K562 (cell line): ENCODE data around the gene ZBED4.

Experiments
- CBX8 ChIP-seq: fragments of 200-600 bp; sonication (generic); IDR thresholded peaks from 2 replicates; pipeline ENCODE4 v1.6.1; 2012; ENCODE audit warnings: borderline replicate concordance, mixed run types, low read depth, mild to moderate bottlenecking, moderate library complexity, mixed read lengths, low read length, control low read depth, inconsistent platforms; ENCODE audit not compliant: poor library complexity, severe bottlenecking; ENCODE audit errors: extremely low read depth
- JUND ChIP-seq, 2 experiments: IDR thresholded peaks; 2 replicates in 1 of 2; 3 replicates in 1 of 2; pipeline ENCODE4 v1.6.1; 2011; ENCODE audit warnings: borderline replicate concordance in 2 of 2, low read depth in 2 of 2, low read length in 2 of 2, improper control_type of control experiment in 1 of 2, missing biosample characterization in 1 of 2, missing genetic modification characterization in 1 of 2, missing genetic modification reagents in 1 of 2
- NR2C2 ChIP-seq, 2 experiments: fragments of 200-800 bp in 1 of 2; sonication (Bioruptor generic) in 1 of 2; sonication (generic) in 1 of 2; formaldehyde crosslinking in 1 of 2; IDR thresholded peaks; 2 replicates each; pipeline versions ENCODE4 v1.6.1 to v1.8.0; 2016 to 2022; ENCODE audit warnings: mild to moderate bottlenecking in 1 of 2, missing compliant biosample characterization in 1 of 2, missing genetic modification characterization in 1 of 2, missing genetic modification reagents in 1 of 2
- POLR2A ChIP-seq: fragments of 450-650 bp; conservative IDR thresholded peaks from 2 replicates; pipeline ENCODE4 v1.6.1; 2016
- USF2 ChIP-seq: sonication (generic); formaldehyde crosslinking; IDR thresholded peaks from 2 replicates; pipeline ENCODE4 v1.5.0; 2020; ENCODE audit warnings: missing genetic modification reagents

GRCh38 chr22:49872347-49872746 lies 18.7 kb downstream of the ZBED4 start:
- TF ChIP-seq NR2C2 (CRISPR knock-in tag; IDR thresholded peaks at IDR 0.05) (no peak), NR2C2 (tag; IDR thresholded peaks at IDR 0.05) (no peak), POLR2A (no peak), JUND (IDR thresholded peaks at IDR 0.05; ENCODE audit: borderline replicate concordance, low read depth, low read length) (no peak), JUND (tag; IDR thresholded peaks at IDR 0.05; ENCODE audit: borderline replicate concordance, low read depth, low read length) (no peak), CBX8 (no peak), USF2 (CRISPR knock-in tag) (no peak)
